NCI-H146 treated with DMSO at 0.1 percent for 48 hours (cell line): ENCODE results near the gene DHCR24.

Source experiments
- DNase-seq: peaks from one replicate; lab custom pipeline; 2025; ENCODE audit not compliant: unreplicated experiment; lab: John Stamatoyannopoulos, UW

DHCR24 gene

DNA sequence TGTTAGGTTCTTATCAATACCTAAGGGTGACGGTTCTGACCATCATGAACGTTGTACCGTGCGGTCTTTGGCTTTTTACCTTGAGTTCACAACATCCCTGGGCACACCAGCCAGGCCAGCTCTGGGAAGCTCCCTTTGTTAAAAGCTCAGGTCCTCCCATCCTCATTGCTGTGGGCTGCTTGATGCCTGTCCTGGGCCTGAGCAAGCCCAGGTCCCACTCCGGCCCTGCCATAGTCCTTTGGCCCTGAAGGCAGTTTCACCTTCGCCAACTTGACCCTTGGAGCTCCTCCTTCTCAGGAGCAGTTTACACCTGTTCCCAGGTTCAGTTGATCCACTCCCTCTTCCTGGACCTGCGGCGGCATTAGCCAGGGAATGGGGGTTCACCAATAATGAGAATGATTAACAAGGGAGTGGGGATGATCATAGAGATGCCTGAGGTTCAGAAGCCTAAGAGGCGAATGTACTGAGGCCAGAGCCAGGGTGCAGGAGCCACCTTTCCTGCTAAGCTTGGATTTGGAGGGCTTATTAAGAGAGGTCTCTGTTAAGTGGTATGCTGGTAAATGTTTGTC, 40.2 kb downstream of the DHCR24 start:
- no peak for DNase-seq

GRCh38 chr1:54846301-54846700, 40.7 kb downstream of the DHCR24 start:
- no peak for DNase-seq

GRCh38 chr1:54845772-54846171, 41.2 kb downstream of the DHCR24 start:
- no peak for DNase-seq

DNA sequence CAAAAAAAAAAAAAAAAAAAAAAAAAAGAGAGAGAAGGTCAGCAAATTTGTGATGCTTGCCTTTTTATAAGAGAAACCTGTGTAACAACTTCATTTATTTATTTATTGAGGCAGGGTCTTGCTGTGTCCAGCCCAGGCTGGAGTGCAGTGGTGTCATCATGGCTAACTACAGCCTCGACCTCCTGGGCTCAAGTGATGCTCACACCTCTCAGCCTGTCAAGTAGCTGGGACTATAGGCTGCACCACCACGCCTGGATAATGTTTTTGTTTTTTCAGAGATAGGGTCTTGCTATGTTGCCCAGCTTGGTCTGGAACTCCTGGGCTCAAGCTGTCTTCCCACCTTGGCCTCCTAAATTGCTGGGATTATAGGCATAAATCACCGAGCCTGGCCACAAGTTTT, 42.4 kb downstream of the DHCR24 start:
- no peak for DNase-seq

DNA sequence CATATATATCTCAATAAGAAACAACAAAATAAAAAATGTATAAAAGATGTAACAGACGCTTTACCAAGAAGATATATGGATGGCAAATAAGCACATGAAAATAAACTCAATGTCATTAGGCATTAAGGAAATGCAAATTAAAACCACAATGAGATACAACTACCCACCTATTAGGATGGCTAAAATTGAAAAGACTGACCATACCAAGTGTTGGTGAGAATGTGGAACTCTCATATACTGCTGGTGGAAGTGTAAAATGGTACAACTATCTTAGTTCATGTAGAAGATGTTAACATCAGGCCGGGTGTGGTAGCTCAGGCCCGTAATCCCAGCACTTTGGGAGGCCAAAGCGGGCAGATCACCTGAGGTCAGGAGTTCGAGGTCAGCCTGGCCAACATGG, 43.5 kb downstream of the DHCR24 start:
- no peak for DNase-seq

DNA sequence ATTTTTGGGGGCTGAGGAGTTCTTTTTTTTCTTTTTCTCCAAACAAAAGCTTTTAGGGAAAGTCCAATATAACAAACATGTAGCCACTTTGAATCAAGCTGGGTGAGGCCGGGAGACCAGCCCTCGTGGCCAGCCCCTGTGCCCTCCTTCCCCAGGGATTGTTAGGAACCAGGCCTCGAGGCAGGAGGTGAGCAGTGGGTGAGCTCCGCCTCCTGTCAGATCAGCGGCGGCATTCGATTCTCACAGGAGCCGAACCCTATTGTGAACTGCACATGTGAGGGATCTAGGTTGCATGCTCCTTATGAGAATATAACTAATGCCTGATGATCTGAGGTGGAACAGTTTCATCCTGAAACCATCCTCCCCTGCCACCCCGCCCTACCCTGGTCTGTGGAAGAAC, 44.0 kb downstream of the DHCR24 start:
- no peak for DNase-seq

- no peak for DNase-seq
Observed at GRCh38 chr1:54842206-54842915, 44.6 kb downstream of the DHCR24 start.

DNA sequence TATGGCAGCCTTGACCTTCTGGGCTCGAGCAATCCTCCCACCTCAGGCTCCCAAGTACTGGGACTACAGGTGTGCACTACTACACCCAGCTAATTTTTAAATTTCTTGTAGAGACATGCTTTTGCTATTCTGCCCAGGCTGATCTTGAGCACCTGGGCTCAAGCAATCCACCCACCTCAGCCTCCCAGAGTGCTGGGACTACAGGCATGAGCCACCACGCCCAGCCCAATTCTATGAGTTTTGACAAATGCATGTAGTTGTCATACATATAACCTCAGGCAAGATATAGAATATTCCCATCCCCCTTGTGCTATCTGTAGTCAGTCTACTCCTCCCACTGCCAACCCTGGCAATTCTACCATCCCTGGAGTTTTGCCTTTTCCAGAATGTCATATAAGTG, 47.2 kb downstream of the DHCR24 start:
- DNase-seq, result no peak

GRCh38 chr1:54838565-54839180, 48.3 kb downstream of the DHCR24 start:
- DNase-seq, result no peak

DNA sequence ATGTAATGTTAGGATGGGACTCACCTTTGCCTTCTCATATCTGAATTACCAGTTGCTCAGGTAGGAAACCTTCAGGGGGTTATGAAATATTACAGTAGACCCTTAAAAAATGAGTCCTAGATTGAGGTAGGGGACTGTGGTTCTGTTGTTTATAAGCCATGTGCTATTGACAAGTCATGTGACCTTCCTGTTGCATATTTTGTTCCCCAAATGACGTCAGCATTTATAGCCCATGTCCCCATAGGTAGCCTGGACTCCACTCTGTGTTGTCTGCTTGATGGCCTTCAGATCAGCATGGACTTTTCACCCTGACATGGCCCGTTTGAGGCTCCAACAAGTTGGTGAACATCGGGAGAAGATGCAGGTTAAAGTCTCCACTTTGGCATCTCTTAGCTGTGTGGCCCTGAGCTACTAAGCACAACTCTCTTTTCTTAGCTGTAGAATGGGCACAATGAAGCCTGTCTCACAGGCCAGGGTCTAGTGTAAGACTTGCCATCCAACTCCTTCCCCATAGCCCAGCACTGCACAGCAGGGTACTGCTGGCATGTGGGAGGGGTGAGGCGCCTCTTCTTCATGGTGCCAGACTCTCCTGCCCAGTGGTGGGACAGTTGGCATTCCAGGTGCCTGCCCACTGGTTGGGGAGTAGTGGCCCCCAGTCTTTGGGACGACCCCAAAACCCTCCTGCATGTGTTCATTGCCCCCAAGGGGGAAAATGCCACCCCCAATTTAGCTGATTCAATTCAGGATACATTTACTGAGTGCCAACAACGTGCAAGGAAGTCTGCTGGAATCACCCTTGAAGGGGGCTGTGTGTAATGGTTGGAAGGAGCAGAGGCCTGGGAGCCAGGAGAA, 49.8 kb downstream of the DHCR24 start:
- no peak for DNase-seq

GRCh38 chr1:54836594-54836993, 50.4 kb downstream of the DHCR24 start:
- no peak for DNase-seq

GRCh38 chr1:54835970-54836369, 51.0 kb downstream of the DHCR24 start:
- DNase-seq, result no peak

- no peak for DNase-seq
Observed at GRCh38 chr1:54835131-54835898, 51.7 kb downstream of the DHCR24 start.

- DNase-seq, result no peak
Observed at GRCh38 chr1:54834007-54834541, 52.9 kb downstream of the DHCR24 start.

GRCh38 chr1:54833121-54833520, 53.9 kb downstream of the DHCR24 start:
- DNase-seq, result no peak

GRCh38 chr1:54826226-54826816, 60.7 kb downstream of the DHCR24 start:
- no peak for DNase-seq

DNA sequence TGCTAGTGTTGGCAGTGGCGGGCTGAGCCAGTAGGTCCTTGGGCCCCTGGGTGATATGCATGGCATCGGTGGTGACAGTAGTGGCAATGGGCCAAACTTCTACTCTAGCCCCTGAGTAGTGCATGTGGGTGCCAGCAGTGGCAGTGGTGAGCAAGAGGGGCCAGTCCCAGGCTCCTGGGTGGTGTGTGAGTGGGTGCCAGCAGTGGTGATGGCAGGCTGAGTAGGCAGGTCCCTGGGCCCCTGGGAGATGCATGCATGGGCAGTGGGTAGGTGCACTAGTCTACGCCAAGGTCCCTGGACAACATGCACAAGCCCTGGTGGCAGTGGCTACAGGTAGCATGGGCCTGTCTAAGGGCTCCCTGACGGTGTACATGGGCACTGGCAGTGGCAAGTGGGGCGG, 61.3 kb downstream of the DHCR24 start:
- no peak for DNase-seq

- DNase-seq, result no peak
Observed at GRCh38 chr1:54823670-54824069, 63.3 kb downstream of the DHCR24 start.

GRCh38 chr1:54819733-54820132, 67.3 kb downstream of the DHCR24 start:
- no peak for DNase-seq

DNA sequence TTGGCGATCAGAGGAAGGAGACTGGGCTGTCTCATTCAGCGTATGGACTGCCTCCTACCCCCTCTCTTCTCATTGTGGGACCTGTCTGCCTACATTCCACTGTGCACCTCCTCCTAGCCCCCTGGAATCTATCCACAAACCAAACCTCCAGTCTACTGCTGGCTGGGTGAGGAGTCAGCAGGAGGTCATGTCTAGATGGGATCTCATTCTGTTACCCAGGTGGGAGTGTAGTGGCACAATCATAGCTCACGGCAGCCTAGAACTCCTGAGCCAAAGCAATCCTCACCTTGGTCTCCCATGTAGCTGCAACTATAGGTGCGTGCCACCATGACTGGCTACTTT, 67.8 kb downstream of the DHCR24 start:
- DNase-seq, result no peak
